SU-DHL-6 (cell line): ENCODE measurements around the gene SLC7A8.

Source experiments
- H2AFZ ChIP-seq: fragments of 200-600 bp; sonication (generic); 2 replicates; pipeline ENCODE4 v1.6.1; 2014; ENCODE audit warnings: low read depth, mild to moderate bottlenecking, moderate library complexity, mixed read lengths, antibody characterized with exemption, low read length; ENCODE audit not compliant: severe bottlenecking
- H3F3A ChIP-seq: fragments of 200-600 bp; shearing (Covaris generic); 2 replicates; pipeline ENCODE4 v1.6.0; 2016; ENCODE audit warnings: antibody characterized with exemption, mild to moderate bottlenecking; ENCODE audit not compliant: insufficient read depth
- H3K27ac ChIP-seq: fragments of 200-600 bp; sonication (generic); 2 replicates; pipeline ENCODE4 v1.5.1; 2016; ENCODE audit warnings: low read depth, mild to moderate bottlenecking, low read length, moderate library complexity, mixed read lengths
- H3K27me3 ChIP-seq: fragments of 200-600 bp; sonication (generic), shearing (Covaris generic); 2 replicates; pipeline ENCODE4 v1.6.0; 2014; ENCODE audit warnings: mild to moderate bottlenecking, low read length
- H3K36me3 ChIP-seq: fragments of 200-600 bp; sonication (generic); 2 replicates; pipeline ENCODE4 v1.6.1; 2014; ENCODE audit warnings: mild to moderate bottlenecking, low read length, mixed read lengths
- H3K4me2 ChIP-seq: fragments of 300-600, 200-600 bp; shearing (Covaris generic), sonication (generic); 2 replicates; pipeline ENCODE4 v1.6.0; 2014; ENCODE audit warnings: low read length, low read depth, mild to moderate bottlenecking; ENCODE audit not compliant: poor library complexity, severe bottlenecking
- H3K4me3 ChIP-seq: fragments of 200-600 bp; sonication (generic); 2 replicates; pipeline ENCODE4 v1.5.1; 2014; ENCODE audit warnings: antibody characterized with exemption, low read length, mild to moderate bottlenecking, mixed read lengths; ENCODE audit not compliant: insufficient read depth, poor library complexity, severe bottlenecking
- H3K79me2 ChIP-seq: fragments of 200-600 bp; sonication (generic); 2 replicates; pipeline ENCODE4 v1.6.1; 2014; ENCODE audit warnings: mild to moderate bottlenecking, low read length, moderate library complexity; ENCODE audit not compliant: insufficient read depth
- H3K9ac ChIP-seq: fragments of 200-600 bp; sonication (generic); 2 replicates; pipeline ENCODE4 v1.7.0; 2014; ENCODE audit warnings: mild to moderate bottlenecking, low read length
- H3K9me2 ChIP-seq: fragments of 200-600 bp; sonication (generic); replicated peaks from 2 replicates; pipeline ENCODE4 v1.6.1; 2014; ENCODE audit warnings: low read length; ENCODE audit not compliant: insufficient read depth
- H3K9me3 ChIP-seq: fragments of 200-600 bp; sonication (generic); 2 replicates; pipeline ENCODE4 v1.6.1; 2014; ENCODE audit warnings: low read length, mixed read lengths; ENCODE audit not compliant: insufficient read depth
- H4K20me1 ChIP-seq: fragments of 200-600 bp; sonication (generic); 2 replicates; pipeline ENCODE4 v1.6.1; 2014; ENCODE audit warnings: low read depth, mild to moderate bottlenecking, antibody characterized with exemption, low read length, moderate library complexity, mixed read lengths
- EZH2phosphoT487 ChIP-seq: fragments of 200-600 bp; sonication (generic), shearing (Covaris generic); conservative IDR thresholded peaks from 2 replicates; pipeline ENCODE4 v1.6.1; 2018; ENCODE audit warnings: mild to moderate bottlenecking, antibody characterized with exemption, low read length, moderate library complexity, mixed read lengths
- TF ChIP-seq, protein P1 (sequence below): fragments of 200-600 bp; sonication (generic); IDR thresholded peaks from one replicate; pipeline ENCODE4 v1.5.1; 2017; ENCODE audit warnings: antibody characterized with exemption, mild to moderate bottlenecking, low read length, moderate library complexity; ENCODE audit not compliant: insufficient read depth, poor library complexity, severe bottlenecking

The SLC7A8 gene

DNA sequence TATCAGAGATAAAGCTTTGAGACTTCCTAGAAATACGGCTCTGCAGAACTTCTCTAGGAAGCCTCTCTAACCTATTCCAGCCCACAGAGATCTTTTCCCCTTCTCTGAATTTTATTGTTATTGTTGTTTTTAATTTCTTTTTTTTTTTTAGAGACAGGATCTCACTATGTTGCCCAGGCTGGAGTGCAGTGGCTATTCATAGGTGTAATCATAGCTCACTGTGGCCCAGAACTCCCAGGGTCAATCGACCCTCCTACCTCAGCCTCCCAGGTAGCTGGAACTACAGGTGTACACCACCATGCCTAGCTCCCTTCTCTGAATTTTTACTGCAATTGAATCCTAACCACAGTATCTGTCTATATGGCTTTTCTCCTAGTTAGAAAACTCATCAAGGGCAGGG is 19.6 kb downstream of the SLC7A8 start:
- H3K9me3 ChIP-seq, result no peaks in the 10 kb centered on the region
- no peaks in the 10 kb centered on the region for H3K79me2 ChIP-seq
- H3K4me3 ChIP-seq, result no peak overlapping the region
- H3K27ac ChIP-seq, result no peak overlapping the region
- no peak overlapping the region for H3K4me2 ChIP-seq
- no peaks in the 10 kb centered on the region for H3F3A ChIP-seq
- H3K9me2 ChIP-seq, result no peaks in the 10 kb centered on the region
- H3K36me3 ChIP-seq, result no peaks in the 10 kb centered on the region
- H3K27me3 ChIP-seq, result no peaks in the 10 kb centered on the region
- no peak overlapping the region for H3K9ac ChIP-seq
- H2AFZ ChIP-seq, result no peak overlapping the region
- no peak for TF ChIP-seq EZH2phosphoT487
- TF ChIP-seq, protein P1, sequence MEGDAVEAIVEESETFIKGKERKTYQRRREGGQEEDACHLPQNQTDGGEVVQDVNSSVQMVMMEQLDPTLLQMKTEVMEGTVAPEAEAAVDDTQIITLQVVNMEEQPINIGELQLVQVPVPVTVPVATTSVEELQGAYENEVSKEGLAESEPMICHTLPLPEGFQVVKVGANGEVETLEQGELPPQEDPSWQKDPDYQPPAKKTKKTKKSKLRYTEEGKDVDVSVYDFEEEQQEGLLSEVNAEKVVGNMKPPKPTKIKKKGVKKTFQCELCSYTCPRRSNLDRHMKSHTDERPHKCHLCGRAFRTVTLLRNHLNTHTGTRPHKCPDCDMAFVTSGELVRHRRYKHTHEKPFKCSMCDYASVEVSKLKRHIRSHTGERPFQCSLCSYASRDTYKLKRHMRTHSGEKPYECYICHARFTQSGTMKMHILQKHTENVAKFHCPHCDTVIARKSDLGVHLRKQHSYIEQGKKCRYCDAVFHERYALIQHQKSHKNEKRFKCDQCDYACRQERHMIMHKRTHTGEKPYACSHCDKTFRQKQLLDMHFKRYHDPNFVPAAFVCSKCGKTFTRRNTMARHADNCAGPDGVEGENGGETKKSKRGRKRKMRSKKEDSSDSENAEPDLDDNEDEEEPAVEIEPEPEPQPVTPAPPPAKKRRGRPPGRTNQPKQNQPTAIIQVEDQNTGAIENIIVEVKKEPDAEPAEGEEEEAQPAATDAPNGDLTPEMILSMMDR, result no peak
- H4K20me1 ChIP-seq, result no peaks in the 10 kb centered on the region

DNA sequence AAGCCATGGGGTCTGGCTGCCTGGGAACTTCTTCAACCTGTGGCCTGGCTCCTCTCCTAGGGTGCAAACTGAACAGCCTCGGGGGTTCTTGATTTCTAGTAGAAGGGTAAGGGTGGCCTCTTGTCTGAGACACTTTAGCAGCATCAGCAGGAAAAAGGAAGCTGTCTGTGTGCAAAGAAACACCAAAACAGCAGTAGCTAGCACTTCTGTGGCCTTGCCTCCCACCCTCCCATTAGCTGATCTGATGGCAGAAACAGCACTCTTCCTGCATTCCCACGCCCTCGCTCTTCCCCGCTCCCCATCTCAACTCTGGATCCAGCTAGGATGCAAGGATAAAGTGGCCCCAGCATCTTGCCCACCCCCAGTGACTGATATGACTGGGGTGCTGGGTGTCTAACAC is 20.7 kb downstream of the SLC7A8 start:
- Histone ChIP-seq H3K4me2 (no peak overlapping the region), H3K79me2 (no peaks in the 10 kb centered on the region), H3K9me2 (no peaks in the 10 kb centered on the region), H3K9ac (no peak overlapping the region), H3K9me3 (no peaks in the 10 kb centered on the region), H3F3A (no peaks in the 10 kb centered on the region), H3K27ac (no peak overlapping the region), H3K36me3 (no peaks in the 10 kb centered on the region), H3K4me3 (no peak overlapping the region), H4K20me1 (no peaks in the 10 kb centered on the region), H3K27me3 (no peaks in the 10 kb centered on the region), H2AFZ (no peak overlapping the region)
- no peak for TF ChIP-seq EZH2phosphoT487
- TF ChIP-seq, protein P1, result no peak

DNA sequence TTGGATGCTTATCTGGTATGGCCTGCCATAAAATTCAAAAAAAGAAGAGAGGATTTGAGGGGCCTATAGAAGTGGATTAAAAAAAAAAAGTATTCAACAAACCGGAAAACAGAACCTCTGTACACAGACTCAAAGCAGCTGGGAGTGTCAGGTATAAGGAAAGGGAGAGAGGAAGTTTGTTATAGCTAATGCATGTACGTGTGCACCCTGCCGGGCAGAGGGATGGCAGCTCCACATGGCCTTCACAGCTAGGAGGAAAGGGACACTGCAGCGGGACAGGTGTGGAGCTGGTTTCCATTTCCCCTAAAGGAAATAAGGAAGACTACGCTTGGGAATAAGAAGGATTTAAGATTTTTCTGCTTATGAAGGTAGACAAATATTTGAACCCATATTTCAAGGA is 21.5 kb downstream of the SLC7A8 start:
- no peaks in the 10 kb centered on the region for H3K36me3 ChIP-seq
- H3K4me2 ChIP-seq, result no peak overlapping the region
- no peak overlapping the region for H3K9ac ChIP-seq

More for the DNA sequence above, 21.5 kb downstream of the SLC7A8 start:
- no peak for TF ChIP-seq EZH2phosphoT487
- TF ChIP-seq, protein P1, result no peak
- H3K4me3 ChIP-seq, result no peak overlapping the region
- no peak overlapping the region for H2AFZ ChIP-seq
- no peaks in the 10 kb centered on the region for H3K9me2 ChIP-seq
- H3K27me3 ChIP-seq, result no peaks in the 10 kb centered on the region
- no peaks in the 10 kb centered on the region for H3K9me3 ChIP-seq
- no peaks in the 10 kb centered on the region for H3F3A ChIP-seq
- H3K27ac ChIP-seq, result no peak overlapping the region
- no peaks in the 10 kb centered on the region for H4K20me1 ChIP-seq
- H3K79me2 ChIP-seq, result no peaks in the 10 kb centered on the region
